ENCODE results near the gene NKX1-1.
"Not testable (repeated sequence)": the region's sequence is repeated elsewhere in the genome, so short reads cannot be mapped to it uniquely, and the experiment has no call there.

NKX1-1 gene

GRCh38 chr4:1373892-1374705 is 32.1 kb downstream of the NKX1-1 start:
- Histone ChIP-seq H3K36me3 (ENCODE audit: control insufficient read depth in 5 of 5, insufficient read depth in 5 of 5, low read length in 5 of 5) (peaks cover 0 to 85% (median 61%) of the 10 kb centered on the region in 5 donors), H3K27ac (ENCODE audit: low read depth, low read length) (no peak overlapping the region), H3K9ac (ENCODE audit: low read length in 5 of 5) (no peak overlapping the region), H3K27me3 (ENCODE audit: control insufficient read depth in 5 of 5, insufficient read depth in 4 of 5, low read length in 5 of 5) (no peaks in the 10 kb centered on the region), H3K4me3 (ENCODE audit: low read depth in 1 of 5, low read length in 5 of 5) (no peak overlapping the region), H3K4me1 (ENCODE audit: control insufficient read depth in 5 of 5, insufficient read depth in 5 of 5, low read length in 5 of 5) (peaks cover 0 to 4% (median 0%) of the 10 kb centered on the region in 5 donors), H3K9me3 (ENCODE audit: control insufficient read depth in 5 of 5, low read length in 5 of 5) (no peaks in the 10 kb centered on the region)

- not testable (repeated sequence) for H3K9me3 ChIP-seq (ENCODE audit: control insufficient read depth in 5 of 5, low read length in 5 of 5); H3K9ac ChIP-seq (ENCODE audit: low read length in 5 of 5); H3K27me3 ChIP-seq (ENCODE audit: control insufficient read depth in 5 of 5, insufficient read depth in 4 of 5, low read length in 5 of 5); H3K4me1 ChIP-seq (ENCODE audit: control insufficient read depth in 5 of 5, insufficient read depth in 5 of 5, low read length in 5 of 5); H3K4me3 ChIP-seq (ENCODE audit: low read depth in 1 of 5, low read length in 5 of 5); H3K27ac ChIP-seq (ENCODE audit: low read depth, low read length)
- peaks cover 0 to 90% (median 71%) of the 10 kb centered on the region in 5 donors for H3K36me3 ChIP-seq (ENCODE audit: control insufficient read depth in 5 of 5, insufficient read depth in 5 of 5, low read length in 5 of 5)
These were observed 33.7 kb downstream of the NKX1-1 start for GRCh38 chr4:1372576-1372975.

GRCh38 chr4:1371176-1372165 is 34.8 kb downstream of the NKX1-1 start:
- Histone ChIP-seq H3K36me3 (ENCODE audit: control insufficient read depth in 5 of 5, insufficient read depth in 5 of 5, low read length in 5 of 5) (peaks cover 0 to 90% (median 73%) of the 10 kb centered on the region in 5 donors), H3K27me3 (ENCODE audit: control insufficient read depth in 5 of 5, insufficient read depth in 4 of 5, low read length in 5 of 5) (no peaks in the 10 kb centered on the region)

GRCh38 chr4:1370321-1371124 is 35.7 kb downstream of the NKX1-1 start:
- Histone ChIP-seq H3K4me1 (ENCODE audit: control insufficient read depth in 5 of 5, insufficient read depth in 5 of 5, low read length in 5 of 5) (peaks cover 0 to 4% (median 0%) of the 10 kb centered on the region in 5 donors), H3K36me3 (ENCODE audit: control insufficient read depth in 5 of 5, insufficient read depth in 5 of 5, low read length in 5 of 5) (peaks cover 0 to 90% (median 71%) of the 10 kb centered on the region in 5 donors), H3K9ac (ENCODE audit: low read length in 5 of 5) (no peak overlapping the region), H3K27ac (ENCODE audit: low read depth, low read length) (no peak overlapping the region), H3K27me3 (ENCODE audit: control insufficient read depth in 5 of 5, insufficient read depth in 4 of 5, low read length in 5 of 5) (no peaks in the 10 kb centered on the region), H3K9me3 (ENCODE audit: control insufficient read depth in 5 of 5, low read length in 5 of 5) (no peaks in the 10 kb centered on the region), H3K4me3 (ENCODE audit: low read depth in 1 of 5, low read length in 5 of 5) (no peak overlapping the region)

More at GRCh38 chr4:1371176-1372165, 34.8 kb downstream of the NKX1-1 start:
- Histone ChIP-seq H3K27ac (ENCODE audit: low read depth, low read length) (no peak overlapping the region), H3K4me3 (ENCODE audit: low read depth in 1 of 5, low read length in 5 of 5) (no peak overlapping the region), H3K4me1 (ENCODE audit: control insufficient read depth in 5 of 5, insufficient read depth in 5 of 5, low read length in 5 of 5) (peaks cover 0 to 4% (median 0%) of the 10 kb centered on the region in 5 donors), H3K9ac (ENCODE audit: low read length in 5 of 5) (no peak overlapping the region), H3K9me3 (ENCODE audit: control insufficient read depth in 5 of 5, low read length in 5 of 5) (no peaks in the 10 kb centered on the region)

GRCh38 chr4:1369479-1370079 is 36.7 kb downstream of the NKX1-1 start:
- H3K36me3 ChIP-seq (ENCODE audit: control insufficient read depth in 5 of 5, insufficient read depth in 5 of 5, low read length in 5 of 5), result peaks cover 0 to 88% (median 67%) of the 10 kb centered on the region in 5 donors
- no peaks in the 10 kb centered on the region for H3K27me3 ChIP-seq (ENCODE audit: control insufficient read depth in 5 of 5, insufficient read depth in 4 of 5, low read length in 5 of 5)

GRCh38 chr4:1369091-1369450 is 37.2 kb downstream of the NKX1-1 start:
- no peak overlapping the region for H3K27ac ChIP-seq (ENCODE audit: low read depth, low read length)
- no peaks in the 10 kb centered on the region for H3K27me3 ChIP-seq (ENCODE audit: control insufficient read depth in 5 of 5, insufficient read depth in 4 of 5, low read length in 5 of 5)
- no peak overlapping the region for H3K4me3 ChIP-seq (ENCODE audit: low read depth in 1 of 5, low read length in 5 of 5)
- H3K9me3 ChIP-seq (ENCODE audit: control insufficient read depth in 5 of 5, low read length in 5 of 5), result no peaks in the 10 kb centered on the region
- peaks cover 0 to 84% (median 62%) of the 10 kb centered on the region in 5 donors for H3K36me3 ChIP-seq (ENCODE audit: control insufficient read depth in 5 of 5, insufficient read depth in 5 of 5, low read length in 5 of 5)
- peaks cover 0 to 4% (median 0%) of the 10 kb centered on the region in 5 donors for H3K4me1 ChIP-seq (ENCODE audit: control insufficient read depth in 5 of 5, insufficient read depth in 5 of 5, low read length in 5 of 5)
- no peak overlapping the region for H3K9ac ChIP-seq (ENCODE audit: low read length in 5 of 5)

More at GRCh38 chr4:1369479-1370079, 36.7 kb downstream of the NKX1-1 start:
- Histone ChIP-seq H3K27ac (ENCODE audit: low read depth, low read length) (no peak overlapping the region), H3K9ac (ENCODE audit: low read length in 5 of 5) (no peak overlapping the region), H3K9me3 (ENCODE audit: control insufficient read depth in 5 of 5, low read length in 5 of 5) (no peaks in the 10 kb centered on the region), H3K4me1 (ENCODE audit: control insufficient read depth in 5 of 5, insufficient read depth in 5 of 5, low read length in 5 of 5) (peaks cover 0 to 4% (median 0%) of the 10 kb centered on the region in 5 donors), H3K4me3 (ENCODE audit: low read depth in 1 of 5, low read length in 5 of 5) (no peak overlapping the region)

- peaks cover 0 to 79% (median 59%) of the 10 kb centered on the region in 5 donors for H3K36me3 ChIP-seq (ENCODE audit: control insufficient read depth in 5 of 5, insufficient read depth in 5 of 5, low read length in 5 of 5)
- no peaks in the 10 kb centered on the region for H3K27me3 ChIP-seq (ENCODE audit: control insufficient read depth in 5 of 5, insufficient read depth in 4 of 5, low read length in 5 of 5)
- peaks cover 0 to 4% (median 0%) of the 10 kb centered on the region in 5 donors for H3K4me1 ChIP-seq (ENCODE audit: control insufficient read depth in 5 of 5, insufficient read depth in 5 of 5, low read length in 5 of 5)
- no peaks in the 10 kb centered on the region for H3K9me3 ChIP-seq (ENCODE audit: control insufficient read depth in 5 of 5, low read length in 5 of 5)
- no peak overlapping the region for H3K27ac ChIP-seq (ENCODE audit: low read depth, low read length)
- H3K9ac ChIP-seq (ENCODE audit: low read length in 5 of 5), result no peak overlapping the region
- no peak overlapping the region for H3K4me3 ChIP-seq (ENCODE audit: low read depth in 1 of 5, low read length in 5 of 5)
These were observed 37.7 kb downstream of the NKX1-1 start for GRCh38 chr4:1368421-1369090.

- Histone ChIP-seq H3K36me3 (ENCODE audit: control insufficient read depth in 5 of 5, insufficient read depth in 5 of 5, low read length in 5 of 5) (peaks cover 0 to 75% (median 52%) of the 10 kb centered on the region in 5 donors), H3K4me1 (ENCODE audit: control insufficient read depth in 5 of 5, insufficient read depth in 5 of 5, low read length in 5 of 5) (peaks cover 0 to 4% (median 0%) of the 10 kb centered on the region in 5 donors), H3K27me3 (ENCODE audit: control insufficient read depth in 5 of 5, insufficient read depth in 4 of 5, low read length in 5 of 5) (no peaks in the 10 kb centered on the region), H3K4me3 (ENCODE audit: low read depth in 1 of 5, low read length in 5 of 5) (no peak overlapping the region), H3K9me3 (ENCODE audit: control insufficient read depth in 5 of 5, low read length in 5 of 5) (no peaks in the 10 kb centered on the region), H3K27ac (ENCODE audit: low read depth, low read length) (no peak overlapping the region), H3K9ac (ENCODE audit: low read length in 5 of 5) (no peak overlapping the region)
These were observed 38.3 kb downstream of the NKX1-1 start for GRCh38 chr4:1367936-1368289.

Measured in subcutaneous abdominal adipose tissue (tissue), 5 donors.